Nephron progenitor cell (in vitro differentiated cells): ENCODE measurements around the gene NEK5.
A peak's percentile ranks its signal among the peaks of the same experiment; 100 is the strongest.

ENCODE experiments used
- DNase-seq: peaks from one replicate; pipeline ENCODE4 v3.0.0; 2021
- H3K27ac Mint-ChIP-seq: 2 replicates; pipeline ENCODE4 v1.8.0; 2021; ENCODE audit warnings: mild to moderate bottlenecking, moderate library complexity, mixed read lengths
- H3K27me3 Mint-ChIP-seq: 2 replicates; pipeline ENCODE4 v1.8.0; 2021; ENCODE audit warnings: mild to moderate bottlenecking, low read depth, mixed read lengths; ENCODE audit not compliant: poor library complexity
- H3K36me3 Mint-ChIP-seq: 2 replicates; pipeline ENCODE4 v1.8.0; 2021; ENCODE audit warnings: low read depth, mixed read lengths
- H3K4me1 Mint-ChIP-seq: 2 replicates; pipeline ENCODE4 v1.8.0; 2021; ENCODE audit warnings: mixed read lengths
- H3K4me3 Mint-ChIP-seq: 2 replicates; pipeline ENCODE4 v1.8.0; 2021; ENCODE audit warnings: mild to moderate bottlenecking, moderate library complexity, mixed read lengths
- H3K9me3 Mint-ChIP-seq: 2 replicates; pipeline ENCODE4 v1.8.0; 2021; ENCODE audit warnings: mild to moderate bottlenecking, moderate library complexity, mixed read lengths
- TF ChIP-seq, protein P1 (sequence below): fragments of 200-600 bp; sonication (generic); IDR thresholded peaks from 2 replicates; pipeline ENCODE4 v1.5.0; 2021; ENCODE audit warnings: antibody characterized with exemption

Gene NEK5

DNA sequence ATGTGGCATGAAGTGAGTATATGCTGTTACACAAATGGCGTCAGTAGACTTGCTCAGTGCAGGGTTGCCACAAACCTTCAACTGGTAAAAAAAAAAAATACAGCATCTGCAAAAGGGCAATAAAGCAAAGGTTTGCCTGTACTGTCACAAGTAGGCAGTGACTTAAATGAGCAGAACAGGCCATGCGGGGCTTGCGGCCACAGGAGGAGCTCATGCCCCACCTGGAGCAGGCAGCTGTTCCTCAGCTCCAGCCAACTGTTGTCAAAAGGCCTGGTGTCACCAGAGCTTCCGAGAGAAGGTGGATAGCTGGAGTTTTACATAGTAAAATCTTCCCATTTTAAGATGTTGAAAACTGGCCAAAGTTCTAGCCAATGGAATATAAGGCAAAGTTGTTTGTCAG is 125.3 kb downstream of the NEK5 start:
- H3K4me1 Mint-ChIP-seq: peaks cover 30% of the 10 kb centered on the region
- no peak for DNase-seq
- H3K36me3 Mint-ChIP-seq: peaks cover 14% of the 10 kb centered on the region
- H3K27me3 Mint-ChIP-seq: peaks cover 9% of the 10 kb centered on the region
- no peak overlapping the region for H3K27ac Mint-ChIP-seq
- TF ChIP-seq, protein P1, sequence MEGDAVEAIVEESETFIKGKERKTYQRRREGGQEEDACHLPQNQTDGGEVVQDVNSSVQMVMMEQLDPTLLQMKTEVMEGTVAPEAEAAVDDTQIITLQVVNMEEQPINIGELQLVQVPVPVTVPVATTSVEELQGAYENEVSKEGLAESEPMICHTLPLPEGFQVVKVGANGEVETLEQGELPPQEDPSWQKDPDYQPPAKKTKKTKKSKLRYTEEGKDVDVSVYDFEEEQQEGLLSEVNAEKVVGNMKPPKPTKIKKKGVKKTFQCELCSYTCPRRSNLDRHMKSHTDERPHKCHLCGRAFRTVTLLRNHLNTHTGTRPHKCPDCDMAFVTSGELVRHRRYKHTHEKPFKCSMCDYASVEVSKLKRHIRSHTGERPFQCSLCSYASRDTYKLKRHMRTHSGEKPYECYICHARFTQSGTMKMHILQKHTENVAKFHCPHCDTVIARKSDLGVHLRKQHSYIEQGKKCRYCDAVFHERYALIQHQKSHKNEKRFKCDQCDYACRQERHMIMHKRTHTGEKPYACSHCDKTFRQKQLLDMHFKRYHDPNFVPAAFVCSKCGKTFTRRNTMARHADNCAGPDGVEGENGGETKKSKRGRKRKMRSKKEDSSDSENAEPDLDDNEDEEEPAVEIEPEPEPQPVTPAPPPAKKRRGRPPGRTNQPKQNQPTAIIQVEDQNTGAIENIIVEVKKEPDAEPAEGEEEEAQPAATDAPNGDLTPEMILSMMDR: no peak
- peaks cover 4% of the 10 kb centered on the region for H3K9me3 Mint-ChIP-seq
- H3K4me3 Mint-ChIP-seq: no peak overlapping the region

DNA sequence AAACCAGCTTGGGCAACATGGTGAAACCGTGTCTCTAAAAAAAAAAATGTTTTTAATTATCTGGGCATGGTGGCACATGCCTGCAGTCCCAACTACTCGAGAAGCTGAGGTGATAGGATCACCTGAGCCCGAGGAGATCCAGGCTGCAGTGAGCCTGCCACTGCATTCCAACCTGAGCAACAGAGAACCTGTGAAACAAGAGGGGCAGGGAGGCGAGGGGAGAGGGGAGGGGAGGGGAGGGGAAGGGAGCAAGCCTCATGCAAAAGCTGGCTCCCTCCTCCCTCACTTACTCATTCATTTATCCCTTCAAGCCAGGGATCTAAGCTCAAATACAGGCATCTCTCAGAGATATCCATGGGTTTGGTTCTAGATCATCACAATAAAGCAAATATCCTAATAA is 126.5 kb downstream of the NEK5 start:
- Mint-ChIP-seq H3K4me3 (no peak overlapping the region), H3K27me3 (peaks cover 9% of the 10 kb centered on the region)

DNA sequence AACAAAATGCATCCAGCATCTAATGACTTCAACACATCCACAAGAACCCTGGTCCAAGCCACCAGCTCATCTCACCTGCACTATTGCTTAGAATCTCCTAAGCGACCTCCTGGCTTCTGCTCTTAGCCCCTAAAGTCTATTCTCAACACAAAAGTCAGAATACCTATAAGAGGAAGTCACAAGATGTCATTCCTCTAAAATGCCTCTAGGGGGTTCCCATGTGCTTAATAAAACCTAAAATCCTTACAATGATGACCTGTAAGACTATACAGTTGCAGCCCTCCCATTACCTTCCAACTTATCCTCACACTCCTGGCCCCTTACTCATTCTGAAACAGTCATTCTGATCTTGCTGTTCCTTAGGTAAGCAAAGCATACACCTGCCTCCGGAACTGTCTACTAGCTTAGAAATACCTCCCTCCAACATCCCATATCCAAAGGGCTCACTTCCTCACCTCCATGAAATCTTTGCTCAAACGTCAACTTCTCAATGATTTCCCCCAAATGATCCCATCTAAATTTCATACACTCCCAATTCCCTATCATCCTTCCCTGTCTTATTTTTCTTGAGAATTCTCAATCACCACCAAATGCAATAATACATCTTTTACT is 127.6 kb downstream of the NEK5 start:
- TF ChIP-seq, protein P1: peak; percentile 73
- peak overlapping the region; percentile 43 for H3K4me3 Mint-ChIP-seq
- no peak for DNase-seq
- H3K4me1 Mint-ChIP-seq: peaks cover 53% of the 10 kb centered on the region
- H3K9me3 Mint-ChIP-seq: no peaks in the 10 kb centered on the region
- no peak overlapping the region for H3K27ac Mint-ChIP-seq
- H3K27me3 Mint-ChIP-seq: peaks cover 10% of the 10 kb centered on the region
- peaks cover 3% of the 10 kb centered on the region for H3K36me3 Mint-ChIP-seq

More for the DNA sequence above, 126.5 kb downstream of the NEK5 start:
- Mint-ChIP-seq H3K9me3 (peaks cover 4% of the 10 kb centered on the region), H3K36me3 (peaks cover 10% of the 10 kb centered on the region), H3K27ac (no peak overlapping the region), H3K4me1 (peaks cover 41% of the 10 kb centered on the region)
- TF ChIP-seq, protein P1: no peak
- DNase-seq: no peak

DNA sequence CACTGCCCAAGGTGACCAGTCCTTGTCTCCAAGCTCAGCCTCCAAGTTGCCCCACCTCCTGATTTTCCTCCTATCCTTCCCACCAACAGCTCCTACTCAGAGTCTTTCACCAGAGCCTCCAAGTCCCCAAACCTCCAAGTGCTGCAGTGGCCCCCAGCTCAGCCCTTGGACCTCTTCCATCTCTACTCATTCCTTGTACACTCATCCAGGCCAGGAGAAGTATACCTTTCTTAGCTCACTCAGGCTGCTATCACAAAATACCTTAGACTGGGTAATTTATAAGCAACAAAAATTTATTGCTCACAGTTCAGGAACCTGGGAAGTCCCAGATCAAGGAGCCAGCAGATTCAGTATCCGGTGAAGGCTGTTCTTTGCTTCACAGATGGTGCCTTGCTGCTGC is 129.0 kb downstream of the NEK5 start:
- no peaks in the 10 kb centered on the region for H3K36me3 Mint-ChIP-seq
- H3K27me3 Mint-ChIP-seq: peaks cover 10% of the 10 kb centered on the region
- peaks cover 66% of the 10 kb centered on the region for H3K4me1 Mint-ChIP-seq
- peak overlapping the region; percentile 43 for H3K27ac Mint-ChIP-seq
- TF ChIP-seq, protein P1: no peak
- DNase-seq: no peak
- H3K9me3 Mint-ChIP-seq: no peaks in the 10 kb centered on the region
- H3K4me3 Mint-ChIP-seq: peak overlapping the region; percentile 19

DNA sequence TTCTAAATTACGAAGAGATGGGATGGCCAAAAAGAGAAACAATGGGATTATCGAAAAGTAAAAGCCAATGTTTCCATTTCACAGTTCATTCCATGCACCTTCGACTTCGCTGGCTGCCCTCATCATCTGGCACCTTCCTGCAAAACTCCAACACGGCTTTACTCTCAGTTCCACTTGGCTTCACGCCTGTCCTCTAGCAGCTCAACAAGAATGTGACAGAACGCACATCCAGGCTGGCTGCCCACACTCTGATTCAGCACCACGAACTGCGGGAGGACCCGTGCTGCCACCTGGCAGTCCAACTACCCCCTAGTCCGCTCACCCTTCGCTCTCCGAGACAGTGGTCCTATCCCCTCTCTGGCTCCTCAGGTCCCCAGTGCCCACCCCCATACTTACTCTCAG is 129.4 kb downstream of the NEK5 start:
- DNase-seq: peak; percentile 20
- Mint-ChIP-seq H3K27me3 (peaks cover 10% of the 10 kb centered on the region), H3K36me3 (no peaks in the 10 kb centered on the region), H3K27ac (peak overlapping the region; percentile 43), H3K4me3 (peak overlapping the region; percentile 19), H3K9me3 (no peaks in the 10 kb centered on the region), H3K4me1 (peaks cover 66% of the 10 kb centered on the region)
- TF ChIP-seq, protein P1: no peak
